IMR-90 (cell line): ENCODE data around the gene CTSV. TPM values are rescaled to one million over a fixed set of nuclear protein-coding genes. Genes with fewer than 3 reads are reported as not detected.

Experiments
- ATAC-seq: fragments of 200-7000 bp; cut with Tn5 transposase; 2 replicates; pipeline ENCODE4 v1.9.1; 2020; ENCODE audit warnings: low read depth, mild to moderate bottlenecking, moderate library complexity
- BruUV-seq: library from RNA; stranded (reverse); fragments of 400-500 nt; replicated peaks from 2 replicates; lab custom pipeline; 2021; lab: Mats Ljungman, UMichigan
- CTCF ChIA-PET: fragments of 300-600 bp; formaldehyde crosslinking; extraction: SDS; loops from one replicate; lab custom pipeline; 2021; ENCODE audit warnings: antibody characterized with exemption; lab: Yijun Ruan, JAX
- POLR2A ChIA-PET: fragments of 300-600 bp; sonication (Branson Sonifier 250); formaldehyde crosslinking; loops from one replicate; lab custom pipeline; 2022; ENCODE audit warnings: antibody characterized with exemption; ENCODE audit not compliant: unreplicated experiment; lab: Charles Lee
- DNase-seq: peaks from one replicate; pipeline ENCODE4 v3.0.0; 2013
- H2AFZ ChIP-seq: replicated peaks from 2 replicates; pipeline ENCODE3; 2013; ENCODE audit warnings: low read length, mild to moderate bottlenecking; ENCODE audit not compliant: poor library complexity
- H2AK5ac ChIP-seq: 2 replicates; pipeline ENCODE4 v1.6.1; 2013; ENCODE audit warnings: low read depth, low read length, inconsistent platforms
- H2AK9ac ChIP-seq: replicated peaks from 2 replicates; pipeline ENCODE3; 2013; ENCODE audit warnings: mild to moderate bottlenecking, low read depth, low read length, moderate library complexity; ENCODE audit not compliant: poor library complexity
- H2BK120ac ChIP-seq: 2 replicates; pipeline ENCODE4 v1.6.1; 2013; ENCODE audit warnings: low read depth, low read length, inconsistent platforms
- H2BK15ac ChIP-seq: 3 replicates; pipeline ENCODE4 v1.6.1; 2013; ENCODE audit warnings: low read depth, low read length, inconsistent platforms
- H2BK20ac ChIP-seq: 2 replicates; pipeline ENCODE4 v1.6.1; 2013; ENCODE audit warnings: low read depth, mild to moderate bottlenecking, inconsistent platforms, low read length, moderate library complexity
- H2BK5ac ChIP-seq: 2 replicates; pipeline ENCODE4 v1.6.1; 2013; ENCODE audit warnings: mild to moderate bottlenecking, low read depth, low read length, inconsistent platforms; ENCODE audit not compliant: poor library complexity, severe bottlenecking
- H3K14ac ChIP-seq: replicated peaks from 2 replicates; pipeline ENCODE4 v1.6.1; 2013; ENCODE audit warnings: low read depth, low read length, inconsistent platforms
- H3K18ac ChIP-seq: 2 replicates; pipeline ENCODE4 v1.6.1; 2013; ENCODE audit warnings: low read depth, low read length, control low read depth
- H3K23ac ChIP-seq: 2 replicates; pipeline ENCODE4 v1.6.1; 2013; ENCODE audit warnings: low read depth, low read length, inconsistent platforms
- H3K27ac ChIP-seq: 2 replicates; pipeline ENCODE4 v1.5.1; 2013; ENCODE audit warnings: mild to moderate bottlenecking, control low read depth, low read length; ENCODE audit not compliant: insufficient read depth
- H3K27me3 ChIP-seq: 2 replicates; pipeline ENCODE4 v1.6.1; 2013; ENCODE audit warnings: low read length; ENCODE audit not compliant: control insufficient read depth, insufficient read depth
- H3K36me3 ChIP-seq: 2 replicates; pipeline ENCODE4 v1.6.1; 2013; ENCODE audit warnings: low read length, mixed read lengths; ENCODE audit not compliant: control insufficient read depth, insufficient read depth
- H3K4ac ChIP-seq: 2 replicates; pipeline ENCODE4 v1.6.1; 2013; ENCODE audit warnings: low read depth, low read length, inconsistent platforms
- H3K4me1 ChIP-seq: 2 replicates; pipeline ENCODE4 v1.6.1; 2013; ENCODE audit warnings: low read length, mixed read lengths; ENCODE audit not compliant: control insufficient read depth, insufficient read depth
- H3K4me2 ChIP-seq: 2 replicates; pipeline ENCODE4 v1.6.1; 2013; ENCODE audit warnings: low read depth, mild to moderate bottlenecking, control low read depth, low read length, moderate library complexity
- H3K4me3 ChIP-seq: 2 replicates; pipeline ENCODE4 v1.5.1; 2013; ENCODE audit warnings: low read depth, mild to moderate bottlenecking, control low read depth, low read length, moderate library complexity; ENCODE audit not compliant: insufficient read depth
- H3K56ac ChIP-seq: 2 replicates; pipeline ENCODE4 v1.6.1; 2013; ENCODE audit warnings: low read length, inconsistent platforms; ENCODE audit not compliant: insufficient read depth; ENCODE audit errors: extremely low read depth
- H3K79me1 ChIP-seq, 2 experiments: 2 replicates each; pipeline ENCODE4 v1.6.1; 2013; ENCODE audit warnings: low read length in 2 of 2, inconsistent platforms in 1 of 2, low read depth in 1 of 2
- H3K9ac ChIP-seq: 2 replicates; pipeline ENCODE4 v1.6.1; 2013; ENCODE audit warnings: low read depth, low read length, control low read depth
- H3K9me1 ChIP-seq: 2 replicates; pipeline ENCODE4 v1.6.1; 2013; ENCODE audit warnings: low read length, inconsistent platforms; ENCODE audit not compliant: insufficient read depth
- H3K9me3 ChIP-seq: 2 replicates; pipeline ENCODE4 v1.6.1; 2013; ENCODE audit warnings: low read length; ENCODE audit not compliant: control insufficient read depth, insufficient read depth
- H4K20me1 ChIP-seq: 2 replicates; pipeline ENCODE4 v1.6.1; 2013; ENCODE audit warnings: low read length, inconsistent platforms; ENCODE audit not compliant: insufficient read depth
- H4K5ac ChIP-seq: 2 replicates; pipeline ENCODE4 v1.6.1; 2013; ENCODE audit warnings: mild to moderate bottlenecking, low read depth, low read length, control low read depth
- H4K8ac ChIP-seq, 2 experiments: 2 replicates each; pipeline ENCODE4 v1.6.1; 2013; ENCODE audit warnings: low read depth in 2 of 2, low read length in 2 of 2, control low read depth in 1 of 2, inconsistent platforms in 1 of 2
- H4K91ac ChIP-seq: 2 replicates; pipeline ENCODE4 v1.6.1; 2013; ENCODE audit warnings: low read depth, low read length, inconsistent platforms; ENCODE audit not compliant: insufficient read depth
- BHLHE40 ChIP-seq: fragments of 150-350 bp; IDR thresholded peaks from 2 replicates; pipeline ENCODE4 v1.6.1; 2016; ENCODE audit warnings: mild to moderate bottlenecking, low read depth, low read length
- CEBPB ChIP-seq: IDR thresholded peaks from 2 replicates; pipeline ENCODE4 v1.6.1; 2012; ENCODE audit warnings: low read depth, low read length, improper control_type of control experiment
- CHD1 ChIP-seq: IDR thresholded peaks from 2 replicates; pipeline ENCODE4 v1.6.1; 2012; ENCODE audit warnings: low read depth, low read length, improper control_type of control experiment
- FOS ChIP-seq: fragments of 150-350 bp; IDR thresholded peaks from 2 replicates; pipeline ENCODE4 v1.6.1; 2016; ENCODE audit warnings: low read depth, low read length
- MAFK ChIP-seq: IDR thresholded peaks from 2 replicates; pipeline ENCODE4 v1.6.1; 2012; ENCODE audit warnings: low read depth, low read length, improper control_type of control experiment
- MAZ ChIP-seq: IDR thresholded peaks from 2 replicates; pipeline ENCODE4 v1.6.1; 2012; ENCODE audit warnings: low read depth, mild to moderate bottlenecking, low read length, improper control_type of control experiment, moderate library complexity, borderline replicate concordance
- MXI1 ChIP-seq: IDR thresholded peaks from 2 replicates; pipeline ENCODE4 v1.6.1; 2012; ENCODE audit warnings: low read depth, mild to moderate bottlenecking, low read length, moderate library complexity, borderline replicate concordance
- RAD21 ChIP-seq: IDR thresholded peaks from 2 replicates; pipeline ENCODE4 v1.6.1; 2012; ENCODE audit warnings: low read length, improper control_type of control experiment
- RCOR1 ChIP-seq: IDR thresholded peaks from 2 replicates; pipeline ENCODE4 v1.6.1; 2012; ENCODE audit warnings: mild to moderate bottlenecking, low read length, improper control_type of control experiment; ENCODE audit not compliant: insufficient replicate concordance
- SMC3 ChIP-seq: fragments of 150-350 bp; IDR thresholded peaks from 2 replicates; pipeline ENCODE4 v1.6.1; 2016; ENCODE audit warnings: low read depth, mild to moderate bottlenecking, antibody characterized with exemption, low read length, moderate library complexity
- WGBS, 2 experiments: methylation state at CpG; one replicate each; pipeline versions ENCODE4 v1.1.5 to v1.1.7; 2013; ENCODE audit warnings: missing lambda C conversion rate in 2 of 2; ENCODE audit not compliant: insufficient read length in 1 of 2; ENCODE audit errors: extremely low coverage in 2 of 2; 5-methylcytosine and 5-hydroxymethylcytosine counted together
- dilution Hi-C: fragments of 300-500 bp; cut with HindIII; formaldehyde crosslinking; loops from one replicate; pipeline ENCODE4 v1.14.3; 2018; ENCODE audit warnings: low sequenced_read_pairs; ENCODE audit not compliant: unreplicated experiment
- in situ Hi-C: fragments of 300-500 bp; cut with MboI; formaldehyde crosslinking; loops from 3 replicates; pipeline ENCODE4 v1.14.3; 2019; ENCODE audit warnings: low sequenced_read_pairs, inconsistent platforms, mixed read lengths
- intact Hi-C: fragments of 100-400 bp; cut with micrococcal nuclease; formaldehyde crosslinking; loops from 2 replicates; pipeline ENCODE4 v1.10.0; 2022
- polyA plus RNA-seq, 3 experiments: library from polyadenylated mRNA; depleted of rRNA; stranded (reverse); fragments of >200 nt; gene quantifications; 2 replicates each; pipeline ENCODE4 v1.2.3, GENCODE V29; 2012; ENCODE audit warnings: low replicate concordance in 1 of 3
- total RNA-seq: library from RNA; depleted of rRNA; stranded (reverse); fragments of >200 nt; gene quantifications from 2 replicates; pipeline ENCODE4 v1.2.3, GENCODE V29; 2012
- TF ChIP-seq, protein P1 (sequence below): conservative IDR thresholded peaks from 2 replicates; pipeline ENCODE4 v1.5.1; 2012; ENCODE audit warnings: mild to moderate bottlenecking, low read depth, low read length, improper control_type of control experiment
- TF ChIP-seq, protein P2 (sequence below): fragments of 150-350 bp; IDR thresholded peaks from 2 replicates; pipeline ENCODE4 v1.6.1; 2016; ENCODE audit warnings: low read depth, mild to moderate bottlenecking, low read length, moderate library complexity, borderline replicate concordance

CTSV gene
- total and polyA plus RNA-seq, 2 of the 4 experiments (the other 2 are of a cell fraction): 0.54 to 0.75 TPM

DNA sequence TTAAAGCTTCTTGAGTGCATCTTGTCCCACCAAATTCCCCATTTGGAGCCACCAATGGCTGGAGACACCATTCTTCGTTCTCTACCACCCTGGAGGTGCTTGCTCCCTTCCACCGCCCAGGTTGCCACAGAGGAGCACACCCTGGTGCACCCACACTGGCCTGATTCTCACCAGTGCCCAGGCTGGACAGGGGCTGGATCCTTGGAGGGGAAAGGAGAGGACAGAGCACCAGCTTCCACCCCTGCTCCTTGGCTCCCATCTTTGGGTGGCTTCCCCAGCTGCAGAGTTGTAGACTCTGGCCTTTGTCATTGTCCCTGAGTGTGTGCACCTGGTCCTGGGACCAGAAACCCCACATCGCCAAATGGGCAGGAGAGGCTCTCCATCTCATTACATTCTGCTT lies 21.9 kb upstream of the CTSV start:
- Histone ChIP-seq H3K79me1 (no peaks in the 10 kb centered on the region), H4K20me1 (no peaks in the 10 kb centered on the region), H3K27ac (no peak overlapping the region), H3K18ac (no peak overlapping the region), H3K56ac (no peak overlapping the region), H3K4me3 (no peak overlapping the region), H2AFZ (no peak overlapping the region), H4K5ac (no peak overlapping the region), H3K9ac (no peak overlapping the region), H2BK120ac (no peak overlapping the region), H2BK15ac (no peak overlapping the region), H3K27me3 (no peaks in the 10 kb centered on the region; the same call in 1 of the 2 replicates), H4K91ac (no peak overlapping the region), H3K4me1 (no peaks in the 10 kb centered on the region), H4K8ac (no peak overlapping the region), H2BK20ac (no peak overlapping the region), H3K4me2 (no peak overlapping the region), H2BK5ac (no peak overlapping the region), H3K9me3 (no peaks in the 10 kb centered on the region), H2AK9ac (no peak overlapping the region), H3K14ac (no peak overlapping the region), H3K9me1 (no peaks in the 10 kb centered on the region), H3K36me3 (no peaks in the 10 kb centered on the region), H3K4ac (no peak overlapping the region), H3K23ac (no peak overlapping the region), H2AK5ac (no peak overlapping the region)
- WGBS, 2 experiments: no CpG with 5 or more reads among the region's 3 CpGs
- DNase-seq (no peak), ATAC-seq (no peak)
- intact Hi-C loops: no loop called here
- dilution Hi-C loops: no loop called here
- in situ Hi-C loops: no loop called here
- POLR2A ChIA-PET: no interaction called here
- TF ChIP-seq, protein P1, sequence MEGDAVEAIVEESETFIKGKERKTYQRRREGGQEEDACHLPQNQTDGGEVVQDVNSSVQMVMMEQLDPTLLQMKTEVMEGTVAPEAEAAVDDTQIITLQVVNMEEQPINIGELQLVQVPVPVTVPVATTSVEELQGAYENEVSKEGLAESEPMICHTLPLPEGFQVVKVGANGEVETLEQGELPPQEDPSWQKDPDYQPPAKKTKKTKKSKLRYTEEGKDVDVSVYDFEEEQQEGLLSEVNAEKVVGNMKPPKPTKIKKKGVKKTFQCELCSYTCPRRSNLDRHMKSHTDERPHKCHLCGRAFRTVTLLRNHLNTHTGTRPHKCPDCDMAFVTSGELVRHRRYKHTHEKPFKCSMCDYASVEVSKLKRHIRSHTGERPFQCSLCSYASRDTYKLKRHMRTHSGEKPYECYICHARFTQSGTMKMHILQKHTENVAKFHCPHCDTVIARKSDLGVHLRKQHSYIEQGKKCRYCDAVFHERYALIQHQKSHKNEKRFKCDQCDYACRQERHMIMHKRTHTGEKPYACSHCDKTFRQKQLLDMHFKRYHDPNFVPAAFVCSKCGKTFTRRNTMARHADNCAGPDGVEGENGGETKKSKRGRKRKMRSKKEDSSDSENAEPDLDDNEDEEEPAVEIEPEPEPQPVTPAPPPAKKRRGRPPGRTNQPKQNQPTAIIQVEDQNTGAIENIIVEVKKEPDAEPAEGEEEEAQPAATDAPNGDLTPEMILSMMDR: no peak
- TF ChIP-seq SMC3 (no peak), RCOR1 (no peak), CHD1 (no peak), MXI1 (no peak), MAZ (no peak), MAFK (no peak), FOS (no peak), CEBPB (no peak), BHLHE40 (no peak), RAD21 (no peak)
- TF ChIP-seq, protein P2, sequence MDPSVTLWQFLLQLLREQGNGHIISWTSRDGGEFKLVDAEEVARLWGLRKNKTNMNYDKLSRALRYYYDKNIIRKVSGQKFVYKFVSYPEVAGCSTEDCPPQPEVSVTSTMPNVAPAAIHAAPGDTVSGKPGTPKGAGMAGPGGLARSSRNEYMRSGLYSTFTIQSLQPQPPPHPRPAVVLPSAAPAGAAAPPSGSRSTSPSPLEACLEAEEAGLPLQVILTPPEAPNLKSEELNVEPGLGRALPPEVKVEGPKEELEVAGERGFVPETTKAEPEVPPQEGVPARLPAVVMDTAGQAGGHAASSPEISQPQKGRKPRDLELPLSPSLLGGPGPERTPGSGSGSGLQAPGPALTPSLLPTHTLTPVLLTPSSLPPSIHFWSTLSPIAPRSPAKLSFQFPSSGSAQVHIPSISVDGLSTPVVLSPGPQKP: no peak
- CTCF ChIA-PET: no interaction called here
- no TSS peak for BruUV-seq
